ENCODE data around the gene MOSMO. TPM values are rescaled to one million over a fixed set of nuclear protein-coding genes. Genes with fewer than 3 reads are reported as not detected.

The MOSMO gene
- total and polyA plus RNA-seq, 11 donors: 8.7 to 15.0 (median 11.7) TPM

GRCh38 chr16:21980032-21980431, 27.9 kb upstream of the MOSMO start:
- ATAC-seq (no peak), DNase-seq (no peak)
- no peak overlapping the region for H3K27ac ChIP-seq
- no peak for TF ChIP-seq CTCF (IDR thresholded peaks at IDR 0.05)
- no peak for TF ChIP-seq POLR2A (IDR thresholded peaks at IDR 0.05)
- intact Hi-C loops (cut with DNase I): no loop called here
- no peak overlapping the region for H3K4me3 ChIP-seq
- WGBS, 4 donors: 82 to 93% (median 86%) methylated on average over 2 to 4 of the region's 4 CpGs
- H3K9me3 ChIP-seq: no peaks in the 10 kb centered on the region
- H3K27me3 ChIP-seq: no peaks in the 10 kb centered on the region
- H3K36me3 ChIP-seq: peaks cover 9 to 100% (median 98%) of the 10 kb centered on the region in 9 donors
- peaks cover 0 to 3% (median 0%) of the 10 kb centered on the region in 12 donors for H3K4me1 ChIP-seq

GRCh38 chr16:21982108-21982507, 25.8 kb upstream of the MOSMO start:
- peaks cover 2 to 97% (median 85%) of the 10 kb centered on the region in 9 donors for H3K36me3 ChIP-seq

GRCh38 chr16:21984062-21984461, 23.8 kb upstream of the MOSMO start:
- no peak overlapping the region for H3K4me3 ChIP-seq
- H3K9me3 ChIP-seq: no peaks in the 10 kb centered on the region
- H3K36me3 ChIP-seq: peaks cover 2 to 77% (median 65%) of the 10 kb centered on the region in 9 donors
- ATAC-seq (no peak), DNase-seq (no peak)
- TF ChIP-seq POLR2A (IDR thresholded peaks at IDR 0.05): no peak
- TF ChIP-seq CTCF (IDR thresholded peaks at IDR 0.05): no peak
- 76 to 83% (median 80%) methylated on average over 3 of the region's 3 CpGs for WGBS, 4 donors
- intact Hi-C loops (cut with DNase I): loop anchor here in 1 of 10 donors (2.0 kb wide), 1 partner anchor 19 kb away; no protein-coding TSS in a partner anchor
- H3K4me1 ChIP-seq: peaks cover 4 to 30% (median 19%) of the 10 kb centered on the region in 12 donors
- H3K27ac ChIP-seq: no peak overlapping the region
- no peaks in the 10 kb centered on the region for H3K27me3 ChIP-seq

More at GRCh38 chr16:21982108-21982507, 25.8 kb upstream of the MOSMO start:
- ATAC-seq (no peak), DNase-seq (no peak)
- Histone ChIP-seq H3K9me3 (no peaks in the 10 kb centered on the region), H3K4me3 (no peak overlapping the region), H3K27ac (no peak overlapping the region), H3K27me3 (no peaks in the 10 kb centered on the region), H3K4me1 (peaks cover 4 to 18% (median 11%) of the 10 kb centered on the region in 12 donors)
- TF ChIP-seq CTCF (IDR thresholded peaks at IDR 0.05) (no peak), POLR2A (IDR thresholded peaks at IDR 0.05) (no peak)
- WGBS, 4 donors: 88 to 96% (median 93%) methylated on average over 5 of the region's 5 CpGs
- intact Hi-C loops (cut with DNase I): no loop called here

GRCh38 chr16:21985524-21985923, 22.4 kb upstream of the MOSMO start:
- no peak for ATAC-seq
- H3K9me3 ChIP-seq: no peaks in the 10 kb centered on the region
- H3K36me3 ChIP-seq: peaks cover 0 to 63% (median 51%) of the 10 kb centered on the region in 9 donors
- intact Hi-C loops (cut with DNase I): loop anchor here in 2 of 10 donors (2.0 to 5.0 kb wide), 2 partner anchors 21 to 33 kb away; partner anchors contain the start of gene UQCRC2 (in 2 of the 2)
- H3K27ac ChIP-seq: peak overlapping the region in 3 of 12 donors; percentile 2 to 20 (median 9)
- no peak overlapping the region for H3K4me3 ChIP-seq
- no peak for TF ChIP-seq POLR2A (IDR thresholded peaks at IDR 0.05)
- no peak for TF ChIP-seq CTCF (IDR thresholded peaks at IDR 0.05)
- H3K27me3 ChIP-seq: no peaks in the 10 kb centered on the region
- H3K4me1 ChIP-seq: peaks cover 5 to 44% (median 32%) of the 10 kb centered on the region in 12 donors
- DNase-seq: no peak

All from heart left ventricle (tissue), 16 donors.